ENCODE measurements around the gene ZNF507. TPM values are rescaled to one million over a fixed set of nuclear protein-coding genes. Genes with fewer than 3 reads are reported as not detected.

ZNF507 gene
- total and polyA plus RNA-seq, 4 donors, result 4.0 to 29.8 (median 9.8) TPM

GRCh38 chr19:32333227-32333626 lies 12.2 kb upstream of the ZNF507 start:
- Histone ChIP-seq H3K9ac (ENCODE audit: insufficient read depth in 1 of 2, low read length in 2 of 2) (no peak overlapping the region), H3K27ac (ENCODE audit: low read depth in 1 of 2, low read length in 1 of 2) (no peak overlapping the region), H3K27me3 (ENCODE audit: control insufficient read depth in 3 of 3, insufficient read depth in 3 of 3, low read length in 2 of 3) (no peaks in the 10 kb centered on the region), H3K4me1 (ENCODE audit: control insufficient read depth in 5 of 5, insufficient read depth in 5 of 5, low read length in 5 of 5) (peaks cover 0 to 5% (median 0%) of the 10 kb centered on the region in 5 donors), H3K4me3 (no peak overlapping the region), H3K9me3 (ENCODE audit: control insufficient read depth in 4 of 4, insufficient read depth in 3 of 4, low read length in 3 of 4) (peaks cover 0 to 4% (median 0%) of the 10 kb centered on the region in 4 donors), H3K36me3 (ENCODE audit: control insufficient read depth in 4 of 4, insufficient read depth in 4 of 4, low read length in 4 of 4) (no peaks in the 10 kb centered on the region)
- DNase-seq, result no peak
- ATAC-seq (ENCODE audit: insufficient read depth, low FRiP score), result no peak
- 69 to 81% methylated on average over 5 of the region's 5 CpGs for WGBS, 2 donors
- TF ChIP-seq CTCF (IDR thresholded peaks at IDR 0.05; ENCODE audit: control extremely low read depth, extremely low read depth), result no peak

- DNase-seq (peak; percentile 66 to 80 (median 77)), ATAC-seq (ENCODE audit: insufficient read depth, low FRiP score) (no peak)
- no peak overlapping the region for H3K9ac ChIP-seq (ENCODE audit: insufficient read depth in 1 of 2, low read length in 2 of 2)
- H3K4me1 ChIP-seq (ENCODE audit: control insufficient read depth in 5 of 5, insufficient read depth in 5 of 5, low read length in 5 of 5), result peaks cover 0 to 5% (median 0%) of the 10 kb centered on the region in 5 donors
- no peaks in the 10 kb centered on the region for H3K36me3 ChIP-seq (ENCODE audit: control insufficient read depth in 4 of 4, insufficient read depth in 4 of 4, low read length in 4 of 4)
- 54 to 70% methylated on average over 7 of the region's 7 CpGs for WGBS, 2 donors
- no peak overlapping the region for H3K27ac ChIP-seq (ENCODE audit: low read depth in 1 of 2, low read length in 1 of 2)
- H3K4me3 ChIP-seq, result no peak overlapping the region
- no peak for TF ChIP-seq CTCF (IDR thresholded peaks at IDR 0.05; ENCODE audit: control extremely low read depth, extremely low read depth)
- peaks cover 0 to 4% (median 0%) of the 10 kb centered on the region in 4 donors for H3K9me3 ChIP-seq (ENCODE audit: control insufficient read depth in 4 of 4, insufficient read depth in 3 of 4, low read length in 3 of 4)
- H3K27me3 ChIP-seq (ENCODE audit: control insufficient read depth in 3 of 3, insufficient read depth in 3 of 3, low read length in 2 of 3), result no peaks in the 10 kb centered on the region
Measured at GRCh38 chr19:32336259-32337083, 8.9 kb upstream of the ZNF507 start.

GRCh38 chr19:32337084-32337808 lies 8.2 kb upstream of the ZNF507 start:
- WGBS, 2 donors, result 76 to 91% methylated on average over 19 of the region's 19 CpGs
- Histone ChIP-seq H3K36me3 (ENCODE audit: control insufficient read depth in 4 of 4, insufficient read depth in 4 of 4, low read length in 4 of 4) (no peaks in the 10 kb centered on the region), H3K9me3 (ENCODE audit: control insufficient read depth in 4 of 4, insufficient read depth in 3 of 4, low read length in 3 of 4) (peaks cover 0 to 2% (median 0%) of the 10 kb centered on the region in 4 donors), H3K27ac (ENCODE audit: low read depth in 1 of 2, low read length in 1 of 2) (no peak overlapping the region), H3K4me1 (ENCODE audit: control insufficient read depth in 5 of 5, insufficient read depth in 5 of 5, low read length in 5 of 5) (peaks cover 0 to 5% (median 0%) of the 10 kb centered on the region in 5 donors), H3K9ac (ENCODE audit: insufficient read depth in 1 of 2, low read length in 2 of 2) (peak overlapping the region in 1 of 2 donors; percentile 29), H3K27me3 (ENCODE audit: control insufficient read depth in 3 of 3, insufficient read depth in 3 of 3, low read length in 2 of 3) (no peaks in the 10 kb centered on the region), H3K4me3 (no peak overlapping the region)
- no peak for ATAC-seq (ENCODE audit: insufficient read depth, low FRiP score)
- TF ChIP-seq CTCF (IDR thresholded peaks at IDR 0.05; ENCODE audit: control extremely low read depth, extremely low read depth), result no peak
- peak in 1 of 3 donors; percentile 22 for DNase-seq

All from lung (tissue), 12 donors.